ENCODE data around the gene MTFR2.
A peak's percentile ranks its signal among the peaks of the same experiment; 100 is the strongest.

The MTFR2 gene

DNA sequence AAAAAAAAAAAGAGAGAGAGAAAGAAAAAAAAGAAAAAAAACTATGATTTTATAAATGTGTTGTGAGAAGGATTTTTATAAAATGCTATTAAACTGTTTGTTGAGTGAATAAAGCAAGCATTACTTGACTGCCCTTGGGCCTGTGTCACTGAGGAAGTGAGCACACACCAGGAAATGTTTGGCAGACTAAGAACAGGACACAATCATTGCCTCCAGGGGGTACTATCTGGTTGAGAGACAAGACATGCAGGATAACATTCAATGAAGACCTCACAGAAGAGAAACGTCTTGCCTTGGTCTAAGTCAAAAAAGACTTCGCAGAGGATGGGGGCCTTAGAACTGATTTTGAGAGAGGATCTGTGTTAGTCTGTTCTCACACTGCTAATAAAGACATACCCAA, 40.6 kb downstream of the MTFR2 start:
- H3K27me3 Mint-ChIP-seq (ENCODE audit: low read depth), result no peaks in the 10 kb centered on the region
- no peaks in the 10 kb centered on the region for H3K36me3 Mint-ChIP-seq (ENCODE audit: low read depth)
- TF ChIP-seq, protein P1, sequence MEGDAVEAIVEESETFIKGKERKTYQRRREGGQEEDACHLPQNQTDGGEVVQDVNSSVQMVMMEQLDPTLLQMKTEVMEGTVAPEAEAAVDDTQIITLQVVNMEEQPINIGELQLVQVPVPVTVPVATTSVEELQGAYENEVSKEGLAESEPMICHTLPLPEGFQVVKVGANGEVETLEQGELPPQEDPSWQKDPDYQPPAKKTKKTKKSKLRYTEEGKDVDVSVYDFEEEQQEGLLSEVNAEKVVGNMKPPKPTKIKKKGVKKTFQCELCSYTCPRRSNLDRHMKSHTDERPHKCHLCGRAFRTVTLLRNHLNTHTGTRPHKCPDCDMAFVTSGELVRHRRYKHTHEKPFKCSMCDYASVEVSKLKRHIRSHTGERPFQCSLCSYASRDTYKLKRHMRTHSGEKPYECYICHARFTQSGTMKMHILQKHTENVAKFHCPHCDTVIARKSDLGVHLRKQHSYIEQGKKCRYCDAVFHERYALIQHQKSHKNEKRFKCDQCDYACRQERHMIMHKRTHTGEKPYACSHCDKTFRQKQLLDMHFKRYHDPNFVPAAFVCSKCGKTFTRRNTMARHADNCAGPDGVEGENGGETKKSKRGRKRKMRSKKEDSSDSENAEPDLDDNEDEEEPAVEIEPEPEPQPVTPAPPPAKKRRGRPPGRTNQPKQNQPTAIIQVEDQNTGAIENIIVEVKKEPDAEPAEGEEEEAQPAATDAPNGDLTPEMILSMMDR (IDR thresholded peaks at IDR 0.05; ENCODE audit: unreplicated experiment in 3 of 3), result no peak
- no peak overlapping the region for H3K27ac Mint-ChIP-seq
- H3K4me3 Mint-ChIP-seq, result no peak overlapping the region
- H3K9me3 Mint-ChIP-seq, result no peaks in the 10 kb centered on the region
- H3K4me1 Mint-ChIP-seq, result peaks cover 13% of the 10 kb centered on the region

DNA sequence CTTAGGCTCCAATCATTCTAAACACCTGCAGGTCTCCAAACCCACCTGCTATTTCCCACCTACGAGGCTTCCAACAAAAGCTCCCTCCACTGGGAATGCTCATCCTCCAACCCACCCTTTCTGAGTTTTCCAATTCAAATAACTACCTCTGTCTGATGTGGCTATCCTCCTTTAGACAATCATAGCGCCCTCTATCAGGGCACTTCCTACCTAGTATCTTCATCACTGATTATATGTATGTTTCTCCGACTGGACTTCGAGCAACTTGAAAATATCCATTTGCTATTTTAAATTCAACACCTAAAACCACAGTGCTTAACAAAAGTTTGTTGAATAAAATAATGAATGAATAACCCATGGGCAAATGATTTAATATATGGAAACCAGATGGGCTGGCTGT, 41.3 kb downstream of the MTFR2 start:
- Mint-ChIP-seq H3K36me3 (ENCODE audit: low read depth) (no peaks in the 10 kb centered on the region), H3K4me3 (no peak overlapping the region), H3K27me3 (ENCODE audit: low read depth) (no peaks in the 10 kb centered on the region), H3K4me1 (peaks cover 13% of the 10 kb centered on the region), H3K27ac (no peak overlapping the region), H3K9me3 (no peaks in the 10 kb centered on the region)
- TF ChIP-seq, protein P1 (IDR thresholded peaks at IDR 0.05; ENCODE audit: unreplicated experiment in 3 of 3), result no peak

DNA sequence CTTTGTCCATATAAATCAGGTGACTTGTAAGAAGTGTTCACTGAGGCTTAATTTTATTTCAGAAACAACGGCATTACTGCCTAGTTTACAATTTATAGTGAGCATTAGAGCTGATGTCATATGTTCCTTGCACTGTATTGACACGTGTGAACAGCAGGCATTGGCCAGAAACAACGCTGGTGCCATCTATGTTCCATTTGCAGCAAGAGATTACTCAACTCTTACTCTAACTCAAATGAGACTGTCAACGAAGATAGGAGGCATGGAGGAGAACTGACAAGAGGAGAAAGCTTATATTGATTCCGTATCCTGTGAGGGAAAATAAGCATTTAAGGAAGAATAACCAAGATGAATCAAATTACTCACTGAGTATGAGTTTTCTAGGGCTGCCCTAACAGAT, 48.4 kb downstream of the MTFR2 start:
- Mint-ChIP-seq H3K27me3 (ENCODE audit: low read depth) (no peaks in the 10 kb centered on the region), H3K9me3 (no peaks in the 10 kb centered on the region), H3K36me3 (ENCODE audit: low read depth) (no peaks in the 10 kb centered on the region), H3K4me1 (peaks cover 14% of the 10 kb centered on the region), H3K4me3 (no peak overlapping the region), H3K27ac (peak overlapping the region in 1 of 3 experiments; percentile 24)
- TF ChIP-seq, protein P1 (IDR thresholded peaks at IDR 0.05; ENCODE audit: unreplicated experiment in 3 of 3), result no peak

DNA sequence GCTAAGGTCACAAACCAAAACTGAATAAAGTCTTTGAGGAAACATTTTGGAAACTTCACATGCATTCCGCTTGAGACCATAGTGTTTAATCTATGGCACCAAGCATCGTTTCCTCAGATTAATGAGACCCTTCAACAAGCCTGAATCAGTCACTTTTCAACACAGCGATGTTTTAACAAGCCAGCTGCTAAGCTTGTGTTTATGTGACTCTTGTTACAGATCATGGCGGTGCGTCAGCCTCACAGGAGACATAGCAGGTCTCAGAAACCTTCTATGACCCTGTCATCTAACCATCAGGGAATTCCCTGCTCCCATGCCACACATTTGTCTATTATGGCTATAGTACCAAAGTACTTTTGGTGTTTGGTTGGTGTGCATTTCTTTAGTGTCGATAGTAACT, 57.2 kb downstream of the MTFR2 start:
- TF ChIP-seq, protein P1 (IDR thresholded peaks at IDR 0.05; ENCODE audit: unreplicated experiment in 3 of 3), result no peak
- H3K27me3 Mint-ChIP-seq (ENCODE audit: low read depth), result no peaks in the 10 kb centered on the region
- peaks cover 3% of the 10 kb centered on the region for H3K36me3 Mint-ChIP-seq (ENCODE audit: low read depth)
- peaks cover 17% of the 10 kb centered on the region for H3K4me1 Mint-ChIP-seq
- H3K27ac Mint-ChIP-seq, result peak overlapping the region in 2 of 3 experiments; percentile 46 to 70
- no peaks in the 10 kb centered on the region for H3K9me3 Mint-ChIP-seq
- H3K4me3 Mint-ChIP-seq, result no peak overlapping the region

DNA sequence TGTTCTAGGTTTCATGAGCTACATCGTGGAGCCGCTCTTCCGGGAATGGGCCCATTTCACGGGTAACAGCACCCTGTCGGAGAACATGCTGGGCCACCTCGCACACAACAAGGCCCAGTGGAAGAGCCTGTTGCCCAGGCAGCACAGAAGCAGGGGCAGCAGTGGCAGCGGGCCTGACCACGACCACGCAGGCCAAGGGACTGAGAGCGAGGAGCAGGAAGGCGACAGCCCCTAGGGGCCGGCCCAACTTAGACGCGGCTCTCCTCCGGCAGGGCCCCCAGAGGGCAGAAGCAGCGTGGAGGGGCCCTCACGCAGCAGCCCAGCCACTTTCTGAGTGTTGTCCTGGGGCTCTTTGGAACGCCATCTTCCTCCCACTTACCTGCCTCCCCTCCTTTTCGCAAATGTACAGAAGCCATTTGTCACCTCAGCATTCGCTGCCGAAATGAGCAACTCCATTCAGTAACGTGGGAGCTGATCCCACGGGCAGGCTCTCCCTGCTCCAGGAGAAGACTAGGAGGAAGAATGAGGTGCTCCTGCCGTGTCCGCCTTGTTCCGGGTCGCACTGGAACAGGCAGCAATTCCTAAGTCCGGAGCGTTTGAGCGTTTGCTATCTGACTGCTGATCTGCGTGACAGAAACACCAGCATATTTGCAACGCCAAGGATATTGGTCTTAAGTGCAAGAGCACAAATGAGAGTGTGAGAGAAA, 58.4 kb downstream of the MTFR2 start:
- Mint-ChIP-seq H3K4me3 (no peak overlapping the region), H3K36me3 (ENCODE audit: low read depth) (peaks cover 14% of the 10 kb centered on the region), H3K27ac (no peak overlapping the region), H3K27me3 (ENCODE audit: low read depth) (no peaks in the 10 kb centered on the region), H3K9me3 (no peaks in the 10 kb centered on the region), H3K4me1 (peaks cover 13% of the 10 kb centered on the region)
- TF ChIP-seq, protein P1 (IDR thresholded peaks at IDR 0.05; ENCODE audit: unreplicated experiment in 3 of 3), result no peak

DNA sequence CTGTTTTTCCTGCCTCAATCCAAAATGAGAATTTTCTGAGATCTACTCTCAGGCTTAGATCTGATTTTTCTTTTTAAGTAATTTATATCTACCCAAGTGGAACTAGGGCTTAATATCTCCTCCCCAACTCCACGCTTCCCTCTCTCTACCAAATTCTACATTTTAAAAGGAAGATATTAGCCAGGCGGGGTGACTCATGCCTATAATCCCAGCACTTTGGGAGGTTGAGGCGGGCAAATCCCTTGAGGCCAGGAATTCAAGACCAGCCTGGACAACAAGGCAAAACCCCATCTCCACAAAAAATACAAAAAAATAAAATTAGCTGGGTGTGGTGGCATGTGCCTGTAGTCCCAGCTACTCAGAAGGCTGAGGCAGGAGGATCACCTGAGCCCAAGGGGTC, 61.0 kb downstream of the MTFR2 start:
- Mint-ChIP-seq H3K9me3 (peaks cover 3% of the 10 kb centered on the region), H3K4me3 (no peak overlapping the region)

More for the DNA sequence above, 61.0 kb downstream of the MTFR2 start:
- TF ChIP-seq, protein P1 (IDR thresholded peaks at IDR 0.05; ENCODE audit: unreplicated experiment in 3 of 3), result no peak
- Mint-ChIP-seq H3K27ac (no peak overlapping the region), H3K27me3 (ENCODE audit: low read depth) (no peaks in the 10 kb centered on the region), H3K4me1 (peaks cover 13% of the 10 kb centered on the region), H3K36me3 (ENCODE audit: low read depth) (peaks cover 17% of the 10 kb centered on the region)
